Muscle layer of duodenum (tissue), 2 donors: ENCODE results near the gene FRAT1.

Experiments used
- H3K27ac ChIP-seq: one replicate; pipeline ENCODE4 v1.7.0; 2013; ENCODE audit warnings: mild to moderate bottlenecking, low read length
- H3K27me3 ChIP-seq: one replicate; pipeline ENCODE4 v1.7.0; 2013; ENCODE audit warnings: low read depth, mild to moderate bottlenecking, control low read depth, low read length
- H3K36me3 ChIP-seq, 2 donors: one replicate each; pipeline ENCODE4 v1.7.0; 2013; ENCODE audit warnings: low read length in 2 of 2, control low read depth in 1 of 2, mild to moderate bottlenecking in 1 of 2; ENCODE audit not compliant: insufficient read depth in 2 of 2, control insufficient read depth in 1 of 2
- H3K4me1 ChIP-seq, 2 donors: one replicate each; pipeline ENCODE4 v1.7.0; 2013; ENCODE audit warnings: low read length in 2 of 2, mild to moderate bottlenecking in 2 of 2, control low read depth in 1 of 2, moderate library complexity in 1 of 2; ENCODE audit not compliant: insufficient read depth in 2 of 2, control insufficient read depth in 1 of 2
- H3K4me3 ChIP-seq, 2 donors: one replicate each; pipeline ENCODE4 v1.7.0; 2013; ENCODE audit warnings: low read length in 2 of 2, low read depth in 1 of 2, mild to moderate bottlenecking in 1 of 2
- H3K9me3 ChIP-seq, 2 donors: one replicate each; pipeline ENCODE4 v1.7.0; 2013; ENCODE audit warnings: low read length in 2 of 2, control low read depth in 1 of 2, mild to moderate bottlenecking in 1 of 2; ENCODE audit not compliant: control insufficient read depth in 1 of 2
- donor health status: healthy.

FRAT1 gene

GRCh38 chr10:97312897-97313296, 6.2 kb upstream of the FRAT1 start:
- Histone ChIP-seq H3K4me1 (no peaks in the 10 kb centered on the region), H3K4me3 (no peak overlapping the region), H3K27me3 (no peaks in the 10 kb centered on the region), H3K27ac (no peak overlapping the region), H3K9me3 (no peaks in the 10 kb centered on the region), H3K36me3 (no peaks in the 10 kb centered on the region)

GRCh38 chr10:97314671-97315070, 4.4 kb upstream of the FRAT1 start:
- no peaks in the 10 kb centered on the region for H3K27me3 ChIP-seq
- no peak overlapping the region for H3K4me3 ChIP-seq
- H3K36me3 ChIP-seq = no peaks in the 10 kb centered on the region
- no peaks in the 10 kb centered on the region for H3K4me1 ChIP-seq
- no peak overlapping the region for H3K27ac ChIP-seq
- no peaks in the 10 kb centered on the region for H3K9me3 ChIP-seq

GRCh38 chr10:97319671-97320479, 804 bp downstream of the FRAT1 start:
- Histone ChIP-seq H3K4me1 (peaks cover 5 to 20% of the 10 kb centered on the region in 2 donors), H3K9me3 (no peaks in the 10 kb centered on the region), H3K36me3 (no peaks in the 10 kb centered on the region), H3K27ac (peak overlapping the region; percentile 75), H3K27me3 (no peaks in the 10 kb centered on the region), H3K4me3 (peak overlapping the region; percentile 51 to 84)

- H3K36me3 ChIP-seq = no peaks in the 10 kb centered on the region
- no peaks in the 10 kb centered on the region for H3K9me3 ChIP-seq
- H3K27me3 ChIP-seq = no peaks in the 10 kb centered on the region
- H3K4me1 ChIP-seq = peaks cover 5 to 20% of the 10 kb centered on the region in 2 donors
- peak overlapping the region; percentile 51 to 84 for H3K4me3 ChIP-seq
- H3K27ac ChIP-seq = peak overlapping the region; percentile 75
These were observed 1.5 kb downstream of the FRAT1 start for GRCh38 chr10:97320480-97321031.

- H3K27me3 ChIP-seq = no peaks in the 10 kb centered on the region
- peak overlapping the region; percentile 75 for H3K27ac ChIP-seq
- peak overlapping the region; percentile 51 to 84 for H3K4me3 ChIP-seq
- H3K9me3 ChIP-seq = no peaks in the 10 kb centered on the region
- H3K36me3 ChIP-seq = no peaks in the 10 kb centered on the region
- peaks cover 5 to 20% of the 10 kb centered on the region in 2 donors for H3K4me1 ChIP-seq
These were observed 2.1 kb downstream of the FRAT1 start for GRCh38 chr10:97321032-97321803.

- Histone ChIP-seq H3K4me3 (peak overlapping the region; percentile 51 to 84), H3K9me3 (no peaks in the 10 kb centered on the region), H3K27ac (peak overlapping the region; percentile 75), H3K27me3 (no peaks in the 10 kb centered on the region), H3K4me1 (peaks cover 5 to 20% of the 10 kb centered on the region in 2 donors), H3K36me3 (no peaks in the 10 kb centered on the region)
These were observed 2.7 kb downstream of the FRAT1 start for GRCh38 chr10:97321804-97322190.

GRCh38 chr10:97323501-97323900, 4.4 kb downstream of the FRAT1 start:
- no peak overlapping the region for H3K4me3 ChIP-seq
- no peaks in the 10 kb centered on the region for H3K9me3 ChIP-seq
- peaks cover 0 to under 1% of the 10 kb centered on the region in 2 donors for H3K36me3 ChIP-seq
- no peak overlapping the region for H3K27ac ChIP-seq
- H3K27me3 ChIP-seq = no peaks in the 10 kb centered on the region
- H3K4me1 ChIP-seq = peaks cover 5 to 20% of the 10 kb centered on the region in 2 donors

- H3K4me1 ChIP-seq = peaks cover 5 to 17% of the 10 kb centered on the region in 2 donors
These were observed 6.7 kb downstream of the FRAT1 start for GRCh38 chr10:97325754-97326153.

GRCh38 chr10:97327348-97328294, 8.6 kb downstream of the FRAT1 start:
- no peak overlapping the region for H3K27ac ChIP-seq
- H3K9me3 ChIP-seq = no peaks in the 10 kb centered on the region
- peaks cover 9 to 20% of the 10 kb centered on the region in 2 donors for H3K4me1 ChIP-seq
- no peak overlapping the region for H3K4me3 ChIP-seq
- H3K27me3 ChIP-seq = no peaks in the 10 kb centered on the region
- H3K36me3 ChIP-seq = peaks cover 4 to 10% of the 10 kb centered on the region in 2 donors

More at GRCh38 chr10:97325754-97326153, 6.7 kb downstream of the FRAT1 start:
- Histone ChIP-seq H3K27me3 (no peaks in the 10 kb centered on the region), H3K27ac (no peak overlapping the region), H3K9me3 (no peaks in the 10 kb centered on the region), H3K36me3 (peaks cover 4 to 10% of the 10 kb centered on the region in 2 donors), H3K4me3 (no peak overlapping the region)

- Histone ChIP-seq H3K4me1 (peaks cover 10 to 24% of the 10 kb centered on the region in 2 donors), H3K27me3 (no peaks in the 10 kb centered on the region), H3K9me3 (no peaks in the 10 kb centered on the region), H3K27ac (peak overlapping the region; percentile 19), H3K4me3 (no peak overlapping the region), H3K36me3 (peaks cover 4 to 10% of the 10 kb centered on the region in 2 donors)
These were observed 9.8 kb downstream of the FRAT1 start for GRCh38 chr10:97328646-97329453.
